ENCODE data around the gene CACNB4.
A peak's percentile ranks its signal among the peaks of the same experiment; 100 is the strongest.
"Not testable (repeated sequence)": the region's sequence is repeated elsewhere in the genome, so short reads cannot be mapped to it uniquely, and the experiment has no call there.

CACNB4 gene

GRCh38 chr2:151928380-151928779 is 170.5 kb downstream of the CACNB4 start:
- no peak for TF ChIP-seq JUND (IDR thresholded peaks at IDR 0.05; ENCODE audit: low read depth)
- in situ Hi-C loops (cut with HindIII; ENCODE audit: low pct_unique_long_range_greater_than_20kb, low sequenced_read_pairs) = no loop called here
- peak in 1 of 2 experiments; percentile 60 for DNase-seq (ENCODE audit: low read depth in 1 of 2, low spot score in 1 of 2)

- DNase-seq (ENCODE audit: low read depth in 1 of 2, low spot score in 1 of 2) = no peak
- no peak for TF ChIP-seq JUND (IDR thresholded peaks at IDR 0.05; ENCODE audit: low read depth)
- in situ Hi-C loops (cut with HindIII; ENCODE audit: low pct_unique_long_range_greater_than_20kb, low sequenced_read_pairs) = no loop called here
These were observed 171.2 kb downstream of the CACNB4 start for GRCh38 chr2:151927501-151928221.

GRCh38 chr2:151922845-151923666 is 175.8 kb downstream of the CACNB4 start:
- in situ Hi-C loops (cut with HindIII; ENCODE audit: low pct_unique_long_range_greater_than_20kb, low sequenced_read_pairs) = no loop called here
- TF ChIP-seq JUND (IDR thresholded peaks at IDR 0.05; ENCODE audit: low read depth) = no peak
- DNase-seq (ENCODE audit: low read depth in 1 of 2, low spot score in 1 of 2) = peak in 1 of 2 experiments; percentile 22

- no peak for TF ChIP-seq JUND (IDR thresholded peaks at IDR 0.05; ENCODE audit: low read depth)
- DNase-seq (ENCODE audit: low read depth in 1 of 2, low spot score in 1 of 2) = no peak
- in situ Hi-C loops (cut with HindIII; ENCODE audit: low pct_unique_long_range_greater_than_20kb, low sequenced_read_pairs) = no loop called here
These were observed 179.1 kb downstream of the CACNB4 start for GRCh38 chr2:151919786-151920185.

GRCh38 chr2:151918308-151918707 is 180.5 kb downstream of the CACNB4 start:
- DNase-seq (ENCODE audit: low read depth in 1 of 2, low spot score in 1 of 2) = no peak
- in situ Hi-C loops (cut with HindIII; ENCODE audit: low pct_unique_long_range_greater_than_20kb, low sequenced_read_pairs) = no loop called here
- no peak for TF ChIP-seq JUND (IDR thresholded peaks at IDR 0.05; ENCODE audit: low read depth)

GRCh38 chr2:151916632-151917031 is 182.2 kb downstream of the CACNB4 start:
- no peak for TF ChIP-seq JUND (IDR thresholded peaks at IDR 0.05; ENCODE audit: low read depth)
- in situ Hi-C loops (cut with HindIII; ENCODE audit: low pct_unique_long_range_greater_than_20kb, low sequenced_read_pairs) = no loop called here
- DNase-seq (ENCODE audit: low read depth in 1 of 2, low spot score in 1 of 2) = no peak

GRCh38 chr2:151915629-151916025 is 183.2 kb downstream of the CACNB4 start:
- DNase-seq (ENCODE audit: low read depth in 1 of 2, low spot score in 1 of 2); in situ Hi-C loops (cut with HindIII; ENCODE audit: low pct_unique_long_range_greater_than_20kb, low sequenced_read_pairs): not testable (repeated sequence)

- no peak for DNase-seq (ENCODE audit: low read depth in 1 of 2, low spot score in 1 of 2)
- in situ Hi-C loops (cut with HindIII; ENCODE audit: low pct_unique_long_range_greater_than_20kb, low sequenced_read_pairs) = no loop called here
- no peak for TF ChIP-seq JUND (IDR thresholded peaks at IDR 0.05; ENCODE audit: low read depth)
These were observed 183.7 kb downstream of the CACNB4 start for GRCh38 chr2:151914989-151915628.

- no peak for DNase-seq (ENCODE audit: low read depth in 1 of 2, low spot score in 1 of 2)
- in situ Hi-C loops (cut with HindIII; ENCODE audit: low pct_unique_long_range_greater_than_20kb, low sequenced_read_pairs) = no loop called here
- no peak for TF ChIP-seq JUND (IDR thresholded peaks at IDR 0.05; ENCODE audit: low read depth)
These were observed 190.5 kb downstream of the CACNB4 start for GRCh38 chr2:151908204-151908882.

GRCh38 chr2:151907286-151908203 is 191.3 kb downstream of the CACNB4 start:
- TF ChIP-seq JUND (IDR thresholded peaks at IDR 0.05; ENCODE audit: low read depth) = no peak
- in situ Hi-C loops (cut with HindIII; ENCODE audit: low pct_unique_long_range_greater_than_20kb, low sequenced_read_pairs) = no loop called here
- DNase-seq (ENCODE audit: low read depth in 1 of 2, low spot score in 1 of 2) = no peak

- in situ Hi-C loops (cut with HindIII; ENCODE audit: low pct_unique_long_range_greater_than_20kb, low sequenced_read_pairs) = no loop called here
- DNase-seq (ENCODE audit: low read depth in 1 of 2, low spot score in 1 of 2) = no peak
- no peak for TF ChIP-seq JUND (IDR thresholded peaks at IDR 0.05; ENCODE audit: low read depth)
These were observed 192.2 kb downstream of the CACNB4 start for GRCh38 chr2:151906633-151906998.

Measured in T47D (cell line).